H1 (cell line): ENCODE results near the gene FRY.
"Not testable (repeated sequence)": the region's sequence is repeated elsewhere in the genome, so short reads cannot be mapped to it uniquely, and the experiment has no call there.

Source experiments
- CHD2 ChIP-seq: IDR thresholded peaks from 2 replicates; pipeline ENCODE4 v1.6.1; 2012; ENCODE audit warnings: low read length, improper control_type of control experiment
- CTCF ChIP-seq, 3 experiments: IDR thresholded peaks; 1 replicate in 2 of 3; 2 replicates in 1 of 3; pipeline versions ENCODE4 v1.5.1 to v1.6.1; 2011; ENCODE audit warnings: low read length in 3 of 3, mild to moderate bottlenecking in 3 of 3, inconsistent platforms in 2 of 3, low read depth in 1 of 3, moderate library complexity in 1 of 3; ENCODE audit not compliant: insufficient read depth in 1 of 3; ENCODE audit errors: control extremely low read depth in 1 of 3
- EZH2 ChIP-seq: fragments of 200-600 bp; sonication (generic); IDR thresholded peaks from 2 replicates; pipeline ENCODE4 v1.7.1; 2012; ENCODE audit warnings: low read depth, mild to moderate bottlenecking, moderate library complexity, low read length, inconsistent platforms; ENCODE audit not compliant: severe bottlenecking
- GABPA ChIP-seq: IDR thresholded peaks from 2 replicates; pipeline ENCODE4 v1.6.1; 2011; ENCODE audit warnings: mild to moderate bottlenecking, low read length, moderate library complexity, borderline replicate concordance; ENCODE audit not compliant: insufficient read depth
- MAFK ChIP-seq: IDR thresholded peaks from 2 replicates; pipeline ENCODE4 v1.6.1; 2012; ENCODE audit warnings: low read depth, mild to moderate bottlenecking, improper control_type of control experiment, low read length
- NRF1 ChIP-seq: IDR thresholded peaks from 2 replicates; pipeline ENCODE4 v1.6.1; 2011; ENCODE audit warnings: mild to moderate bottlenecking, low read depth, low read length, improper control_type of control experiment
- POLR2A ChIP-seq, 2 experiments: IDR thresholded peaks; 1 replicate in 1 of 2; 2 replicates in 1 of 2; pipeline ENCODE4 v1.6.1; 2011; ENCODE audit warnings: low read depth in 2 of 2, low read length in 2 of 2, mild to moderate bottlenecking in 2 of 2; ENCODE audit errors: control extremely low read depth in 1 of 2
- RFX5 ChIP-seq: IDR thresholded peaks from 2 replicates; pipeline ENCODE4 v1.6.1; 2011; ENCODE audit warnings: low read depth, low read length, improper control_type of control experiment, borderline replicate concordance
- RNF2 ChIP-seq: fragments of 200-900, 300-1000 bp; sonication (generic); IDR thresholded peaks from 2 replicates; pipeline ENCODE4 v1.7.1; 2016; ENCODE audit warnings: borderline replicate concordance, low read depth, mild to moderate bottlenecking, antibody characterized with exemption, low read length; ENCODE audit not compliant: poor library complexity, severe bottlenecking; ENCODE audit errors: missing control alignments
- TCF12 ChIP-seq: IDR thresholded peaks from 2 replicates; pipeline ENCODE4 v1.6.1; 2011; ENCODE audit warnings: low read depth, mild to moderate bottlenecking, low read length
- YY1 ChIP-seq: IDR thresholded peaks from 2 replicates; pipeline ENCODE4 v1.6.1; 2011; ENCODE audit warnings: low read depth, mild to moderate bottlenecking, low read length
- ZNF274 ChIP-seq: IDR thresholded peaks from 2 replicates; pipeline ENCODE4 v1.7.0; 2012; ENCODE audit warnings: low read length, borderline replicate concordance; ENCODE audit errors: extremely low read depth

- not testable (repeated sequence) for TF ChIP-seq POLR2A (IDR thresholded peaks at IDR 0.05; ENCODE audit: control extremely low read depth in 1 of 2, low read depth in 2 of 2, low read length in 2 of 2); GABPA; RNF2; CTCF (IDR thresholded peaks at IDR 0.05; ENCODE audit: control extremely low read depth in 1 of 3, insufficient read depth in 1 of 3, low read depth in 1 of 3, low read length in 3 of 3); TCF12; CHD2; YY1; ZNF274; MAFK; NRF1; EZH2; RFX5
Measured at GRCh38 chr13:32000754-32001153, 30.8 kb upstream of the FRY start.
